ENCODE measurements around the gene THADA.

The THADA gene

DNA sequence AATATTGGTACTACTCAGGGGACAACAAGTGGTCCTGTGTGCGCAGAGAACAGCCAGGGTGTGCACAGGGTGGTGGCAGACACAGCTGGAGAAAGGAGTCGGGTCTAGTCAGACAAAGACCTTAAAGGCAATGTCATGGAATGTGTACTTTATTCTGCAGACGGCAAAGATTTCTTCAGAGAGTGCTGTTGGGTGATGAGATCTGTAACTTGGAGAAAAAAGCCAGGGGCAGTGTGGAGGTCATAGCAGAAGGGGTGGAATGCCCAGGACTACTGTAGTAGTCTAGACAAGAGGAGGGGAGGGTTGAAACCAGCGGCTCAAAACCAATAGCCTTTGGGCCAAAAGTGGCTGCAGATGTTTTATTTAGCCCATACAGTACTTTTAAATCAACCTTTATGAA is 248.1 kb downstream of the THADA start:
- no peaks in the 10 kb centered on the region for H3K4me1 ChIP-seq (ENCODE audit: control insufficient read depth in 1 of 2, insufficient read depth in 1 of 2, low read depth in 1 of 2, low read length in 1 of 2)
- H3K36me3 ChIP-seq = peaks cover 7% of the 10 kb centered on the region
- H3K4me3 ChIP-seq (ENCODE audit: low read depth in 1 of 2, low read length in 1 of 2) = no peak overlapping the region
- TF ChIP-seq, protein P1, sequence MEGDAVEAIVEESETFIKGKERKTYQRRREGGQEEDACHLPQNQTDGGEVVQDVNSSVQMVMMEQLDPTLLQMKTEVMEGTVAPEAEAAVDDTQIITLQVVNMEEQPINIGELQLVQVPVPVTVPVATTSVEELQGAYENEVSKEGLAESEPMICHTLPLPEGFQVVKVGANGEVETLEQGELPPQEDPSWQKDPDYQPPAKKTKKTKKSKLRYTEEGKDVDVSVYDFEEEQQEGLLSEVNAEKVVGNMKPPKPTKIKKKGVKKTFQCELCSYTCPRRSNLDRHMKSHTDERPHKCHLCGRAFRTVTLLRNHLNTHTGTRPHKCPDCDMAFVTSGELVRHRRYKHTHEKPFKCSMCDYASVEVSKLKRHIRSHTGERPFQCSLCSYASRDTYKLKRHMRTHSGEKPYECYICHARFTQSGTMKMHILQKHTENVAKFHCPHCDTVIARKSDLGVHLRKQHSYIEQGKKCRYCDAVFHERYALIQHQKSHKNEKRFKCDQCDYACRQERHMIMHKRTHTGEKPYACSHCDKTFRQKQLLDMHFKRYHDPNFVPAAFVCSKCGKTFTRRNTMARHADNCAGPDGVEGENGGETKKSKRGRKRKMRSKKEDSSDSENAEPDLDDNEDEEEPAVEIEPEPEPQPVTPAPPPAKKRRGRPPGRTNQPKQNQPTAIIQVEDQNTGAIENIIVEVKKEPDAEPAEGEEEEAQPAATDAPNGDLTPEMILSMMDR (IDR thresholded peaks at IDR 0.05) = no peak
- no peaks in the 10 kb centered on the region for H3K27me3 ChIP-seq
- H3K9me3 ChIP-seq = no peaks in the 10 kb centered on the region
- H3K27ac ChIP-seq = no peak overlapping the region

DNA sequence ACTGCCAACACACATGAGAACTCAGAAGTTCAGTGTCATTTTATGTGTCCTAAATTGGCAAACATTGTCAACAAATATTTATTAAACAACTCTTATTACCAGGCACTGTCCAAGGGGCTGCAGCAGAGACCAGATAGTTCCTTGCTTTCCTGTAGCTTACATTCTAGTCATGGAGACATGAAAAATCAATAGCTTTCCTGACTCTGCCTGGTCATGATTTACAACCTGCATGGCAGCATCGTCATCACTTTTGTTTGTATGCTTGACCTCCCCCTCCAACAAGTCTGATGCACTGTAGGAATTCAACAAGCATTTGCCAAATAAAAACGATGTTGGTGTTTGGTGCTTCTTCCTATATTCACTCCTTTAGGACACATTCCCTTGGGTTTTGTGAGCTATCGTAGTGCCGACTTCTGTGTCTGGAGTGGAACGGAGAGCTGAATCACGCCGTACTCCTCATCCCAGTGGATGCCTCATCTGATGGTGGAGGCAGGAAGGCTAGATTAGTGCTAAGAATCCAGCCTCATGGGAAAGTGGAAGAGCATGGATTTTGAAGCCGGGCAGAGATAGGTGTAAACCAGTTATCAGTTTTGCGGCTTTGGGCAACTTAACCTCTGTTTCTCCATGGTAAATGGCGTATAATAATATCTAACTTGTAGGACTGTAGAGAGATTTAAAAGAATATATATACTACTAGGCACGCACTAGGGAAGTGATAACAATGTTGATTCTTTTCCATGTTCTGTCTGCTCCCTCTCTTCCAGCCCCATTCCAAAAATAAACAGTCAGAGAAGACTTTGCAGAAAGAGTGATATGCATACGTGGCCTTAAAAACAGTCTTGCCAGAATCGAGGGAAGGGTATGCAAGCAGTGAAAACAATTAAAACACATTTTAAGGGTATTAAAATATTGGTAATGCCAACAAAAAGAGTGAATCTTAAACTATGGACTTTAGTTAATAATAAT is 249.0 kb downstream of the THADA start:
- H3K9me3 ChIP-seq = no peaks in the 10 kb centered on the region
- H3K27ac ChIP-seq = no peak overlapping the region
- H3K4me3 ChIP-seq (ENCODE audit: low read depth in 1 of 2, low read length in 1 of 2) = no peak overlapping the region
- TF ChIP-seq, protein P1 (IDR thresholded peaks at IDR 0.05) = no peak
- no peaks in the 10 kb centered on the region for H3K4me1 ChIP-seq (ENCODE audit: control insufficient read depth in 1 of 2, insufficient read depth in 1 of 2, low read depth in 1 of 2, low read length in 1 of 2)
- H3K36me3 ChIP-seq = peaks cover 7% of the 10 kb centered on the region
- no peaks in the 10 kb centered on the region for H3K27me3 ChIP-seq

- H3K9me3 ChIP-seq = no peaks in the 10 kb centered on the region
- TF ChIP-seq, protein P1 (IDR thresholded peaks at IDR 0.05) = no peak
Measured at GRCh38 chr2:43345872-43346271, 250.0 kb downstream of the THADA start.

GRCh38 chr2:43345391-43345813 is 250.4 kb downstream of the THADA start:
- H3K36me3 ChIP-seq = peaks cover 7% of the 10 kb centered on the region
- H3K4me3 ChIP-seq (ENCODE audit: low read depth in 1 of 2, low read length in 1 of 2) = no peak overlapping the region
- H3K4me1 ChIP-seq (ENCODE audit: control insufficient read depth in 1 of 2, insufficient read depth in 1 of 2, low read depth in 1 of 2, low read length in 1 of 2) = no peaks in the 10 kb centered on the region
- H3K27me3 ChIP-seq = no peaks in the 10 kb centered on the region
- H3K27ac ChIP-seq = no peak overlapping the region
- no peaks in the 10 kb centered on the region for H3K9me3 ChIP-seq
- TF ChIP-seq, protein P1 (IDR thresholded peaks at IDR 0.05) = no peak

More at GRCh38 chr2:43345872-43346271, 250.0 kb downstream of the THADA start:
- Histone ChIP-seq H3K4me1 (ENCODE audit: control insufficient read depth in 1 of 2, insufficient read depth in 1 of 2, low read depth in 1 of 2, low read length in 1 of 2) (no peaks in the 10 kb centered on the region), H3K4me3 (ENCODE audit: low read depth in 1 of 2, low read length in 1 of 2) (no peak overlapping the region), H3K27ac (no peak overlapping the region), H3K36me3 (peaks cover 7% of the 10 kb centered on the region), H3K27me3 (no peaks in the 10 kb centered on the region)

- Histone ChIP-seq H3K4me1 (ENCODE audit: control insufficient read depth in 1 of 2, insufficient read depth in 1 of 2, low read depth in 1 of 2, low read length in 1 of 2) (no peaks in the 10 kb centered on the region), H3K9me3 (no peaks in the 10 kb centered on the region), H3K27ac (no peak overlapping the region), H3K36me3 (peaks cover 7% of the 10 kb centered on the region), H3K4me3 (ENCODE audit: low read depth in 1 of 2, low read length in 1 of 2) (no peak overlapping the region), H3K27me3 (no peaks in the 10 kb centered on the region)
- TF ChIP-seq, protein P1 (IDR thresholded peaks at IDR 0.05) = no peak
Measured at GRCh38 chr2:43344868-43345373, 250.9 kb downstream of the THADA start.

All from neutrophil (primary cell).